MM.1S (cell line): ENCODE data around the gene DLEC1.

Source experiments
- CTCF ChIP-seq: fragments of 300-600 bp; sonication (generic); IDR thresholded peaks from 2 replicates; pipeline ENCODE4 v1.5.1; 2016; ENCODE audit warnings: antibody characterized with exemption, low read length, mixed read lengths
- EZH2 ChIP-seq: fragments of 300-600 bp; sonication (generic); optimal IDR thresholded peaks from 2 replicates; pipeline ENCODE3; 2017; ENCODE audit warnings: low read depth, mild to moderate bottlenecking, antibody characterized with exemption, low read length, mixed read lengths
- EZH2phosphoT487 ChIP-seq: fragments of 300-600 bp; sonication (generic); IDR thresholded peaks from 2 replicates; pipeline ENCODE4 v1.6.1; 2018; ENCODE audit warnings: antibody characterized with exemption, low read length

DNA sequence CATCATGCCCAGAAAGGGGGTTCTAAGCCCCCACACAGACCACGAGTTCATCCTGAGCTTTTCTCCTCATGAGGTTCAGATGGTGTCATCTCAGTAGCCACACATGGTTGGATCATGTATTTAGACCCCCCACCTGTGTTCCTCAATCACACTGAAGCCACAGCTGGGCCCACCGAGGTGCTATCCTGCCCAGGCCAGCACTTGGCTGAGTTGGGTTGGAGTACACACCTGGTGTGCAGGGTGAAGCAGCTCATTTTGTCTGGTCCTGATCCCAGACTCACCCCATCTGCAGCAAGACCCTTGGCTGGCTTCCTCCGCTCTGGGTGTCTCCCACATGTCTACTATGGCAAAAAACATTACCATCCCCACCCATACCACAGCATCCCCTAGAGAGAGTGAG is 56.0 kb downstream of the DLEC1 start:
- TF ChIP-seq CTCF = no peak
- no peak for TF ChIP-seq EZH2
- TF ChIP-seq EZH2phosphoT487 = no peak
